H9 (cell line): ENCODE measurements around the gene LPAR3. TPM values are rescaled to one million over a fixed set of nuclear protein-coding genes. Genes with fewer than 3 reads are reported as not detected.

Experiments
- DNase-seq: peaks from one replicate; pipeline ENCODE4 v3.0.0-alpha.2; 2017
- H2AFZ ChIP-seq: one replicate; pipeline ENCODE4 v1.6.1; 2013; ENCODE audit warnings: mild to moderate bottlenecking, low read length, control low read depth, moderate library complexity
- H2AK5ac ChIP-seq: 2 replicates; pipeline ENCODE4 v1.6.1; 2013; ENCODE audit warnings: low read length, control low read depth, mixed read lengths; ENCODE audit not compliant: insufficient read length
- H2BK120ac ChIP-seq: one replicate; pipeline ENCODE4 v1.6.1; 2013; ENCODE audit warnings: low read depth, mild to moderate bottlenecking, low read length, control low read depth, inconsistent platforms; ENCODE audit not compliant: poor library complexity, severe bottlenecking
- H2BK12ac ChIP-seq: 2 replicates; pipeline ENCODE4 v1.6.1; 2013; ENCODE audit warnings: low read length, control low read depth, mixed read lengths, low read depth; ENCODE audit not compliant: insufficient read length
- H2BK15ac ChIP-seq: 2 replicates; pipeline ENCODE4 v1.6.1; 2013; ENCODE audit warnings: low read depth, low read length, control low read depth
- H2BK20ac ChIP-seq: one replicate; pipeline ENCODE4 v1.6.1; 2013; ENCODE audit warnings: low read depth, mild to moderate bottlenecking, low read length, control low read depth, inconsistent platforms; ENCODE audit not compliant: poor library complexity, severe bottlenecking
- H2BK5ac ChIP-seq: 2 replicates; pipeline ENCODE4 v1.6.1; 2013; ENCODE audit warnings: low read length, control low read depth, mixed read lengths; ENCODE audit not compliant: insufficient read length
- H3K14ac ChIP-seq: 2 replicates; pipeline ENCODE4 v1.6.1; 2013; ENCODE audit warnings: low read length, control low read depth; ENCODE audit not compliant: insufficient read depth
- H3K18ac ChIP-seq: 2 replicates; pipeline ENCODE4 v1.6.1; 2013; ENCODE audit warnings: low read depth, mild to moderate bottlenecking, mixed read lengths, low read length, control low read depth; ENCODE audit not compliant: insufficient read length
- H3K23ac ChIP-seq: 2 replicates; pipeline ENCODE4 v1.6.1; 2013; ENCODE audit warnings: low read length, control low read depth, mixed read lengths, low read depth; ENCODE audit not compliant: insufficient read length
- H3K23me2 ChIP-seq: 2 replicates; pipeline ENCODE4 v1.6.1; 2013; ENCODE audit warnings: low read depth, mild to moderate bottlenecking, mixed read lengths, low read length, control low read depth; ENCODE audit not compliant: insufficient read length, poor library complexity, severe bottlenecking
- H3K27ac ChIP-seq: 2 replicates; pipeline ENCODE4 v1.5.1; 2013; ENCODE audit warnings: low read length, control low read depth, mixed read lengths, low read depth; ENCODE audit not compliant: insufficient read length
- H3K27me3 ChIP-seq: 2 replicates; pipeline ENCODE4 v1.6.1; 2013; ENCODE audit warnings: low read length, control low read depth, inconsistent platforms; ENCODE audit not compliant: insufficient read depth
- H3K4ac ChIP-seq: 2 replicates; pipeline ENCODE4 v1.6.1; 2013; ENCODE audit warnings: low read depth, mild to moderate bottlenecking, control low read depth, inconsistent platforms, low read length, moderate library complexity
- H3K4me1 ChIP-seq: 2 replicates; pipeline ENCODE4 v1.6.1; 2013; ENCODE audit warnings: low read length, control low read depth, inconsistent platforms; ENCODE audit not compliant: insufficient read depth
- H3K4me2 ChIP-seq: 2 replicates; pipeline ENCODE4 v1.6.1; 2013; ENCODE audit warnings: low read length, control low read depth, mixed read lengths; ENCODE audit not compliant: insufficient read length, insufficient read depth
- H3K56ac ChIP-seq: 2 replicates; pipeline ENCODE4 v1.6.1; 2013; ENCODE audit warnings: low read depth, mild to moderate bottlenecking, mixed read lengths, low read length, control low read depth; ENCODE audit not compliant: insufficient read length
- H3K79me1 ChIP-seq: 2 replicates; pipeline ENCODE4 v1.6.1; 2013; ENCODE audit warnings: low read depth, mild to moderate bottlenecking, moderate library complexity, low read length, control low read depth, inconsistent platforms; ENCODE audit not compliant: insufficient read depth, poor library complexity, severe bottlenecking
- H3K79me2 ChIP-seq: 2 replicates; pipeline ENCODE4 v1.6.1; 2013; ENCODE audit warnings: low read length, control low read depth, inconsistent platforms; ENCODE audit not compliant: insufficient read depth
- H3K9ac ChIP-seq: 2 replicates; pipeline ENCODE4 v1.6.1; 2013; ENCODE audit warnings: low read length, control low read depth, mixed read lengths; ENCODE audit not compliant: insufficient read length; ENCODE audit errors: extremely low read depth
- H3K9me3 ChIP-seq: one replicate; pipeline ENCODE4 v1.6.1; 2013; ENCODE audit warnings: low read depth, low read length, inconsistent platforms; ENCODE audit not compliant: control insufficient read depth
- H3T11ph ChIP-seq: one replicate; pipeline ENCODE4 v1.6.1; 2013; ENCODE audit warnings: mild to moderate bottlenecking, low read length, control low read depth, inconsistent platforms
- H4K20me1 ChIP-seq: one replicate; pipeline ENCODE4 v1.6.1; 2013; ENCODE audit not compliant: control insufficient read depth, insufficient read length, insufficient read depth
- H4K5ac ChIP-seq: 2 replicates; pipeline ENCODE4 v1.6.1; 2013; ENCODE audit warnings: low read depth, mild to moderate bottlenecking, mixed read lengths, low read length, control low read depth; ENCODE audit not compliant: insufficient read length
- H4K8ac ChIP-seq: replicated peaks from 2 replicates; pipeline ENCODE4 v1.6.1; 2013; ENCODE audit warnings: low read length, control low read depth, mixed read lengths, low read depth; ENCODE audit not compliant: insufficient read length
- H4K91ac ChIP-seq: 2 replicates; pipeline ENCODE4 v1.6.1; 2013; ENCODE audit warnings: low read depth, mild to moderate bottlenecking, moderate library complexity, mixed read lengths, low read length, control low read depth; ENCODE audit not compliant: insufficient read length
- H3K27ac Mint-ChIP-seq, 3 experiments: 2 replicates in 2 of 3; 3 replicates in 1 of 3; pipeline ENCODE4 v1.8.0; 2020 to 2021; ENCODE audit warnings: mixed read lengths in 3 of 3, mild to moderate bottlenecking in 1 of 3, moderate library complexity in 1 of 3
- H3K27me3 Mint-ChIP-seq: 2 replicates; pipeline ENCODE4 v1.8.0; 2021; ENCODE audit warnings: low read depth, mild to moderate bottlenecking, moderate library complexity, mixed read lengths
- H3K36me3 Mint-ChIP-seq, 3 experiments: 2 replicates in 2 of 3; 3 replicates in 1 of 3; pipeline ENCODE4 v1.8.0; 2020 to 2021; ENCODE audit warnings: low read depth in 3 of 3, mixed read lengths in 3 of 3; ENCODE audit not compliant: insufficient read depth in 1 of 3
- H3K4me1 Mint-ChIP-seq, 2 experiments: 2 replicates each; pipeline ENCODE4 v1.8.0; 2020; ENCODE audit warnings: mixed read lengths in 2 of 2
- H3K4me3 Mint-ChIP-seq, 2 experiments: 2 replicates in 1 of 2; 3 replicates in 1 of 2; pipeline ENCODE4 v1.8.0; 2020 to 2021; ENCODE audit warnings: mild to moderate bottlenecking in 2 of 2, mixed read lengths in 2 of 2, moderate library complexity in 1 of 2
- H3K9me3 Mint-ChIP-seq, 2 experiments: 2 replicates in 1 of 2; 3 replicates in 1 of 2; pipeline ENCODE4 v1.8.0; 2020; ENCODE audit warnings: mild to moderate bottlenecking in 2 of 2, mixed read lengths in 2 of 2, moderate library complexity in 1 of 2
- WGBS: extraction: QIAGEN DNeasy Blood & Tissue Kit; methylation state at CpG from one replicate; pipeline ENCODE4 v1.1.7; 2013; ENCODE audit warnings: missing lambda C conversion rate, low lambda C conversion rate, mixed read lengths; ENCODE audit not compliant: insufficient read length; ENCODE audit errors: extremely low coverage; 5-methylcytosine and 5-hydroxymethylcytosine counted together
- total RNA-seq: library from RNA; stranded (reverse); gene quantifications from 2 replicates; pipeline ENCODE4 v1.2.1, GENCODE V29; 2021
- TF ChIP-seq, protein P1 (sequence below): fragments of 200-600 bp; sonication (generic); conservative IDR thresholded peaks from 3 replicates; pipeline ENCODE4 v1.8.0; 2021; ENCODE audit warnings: antibody characterized with exemption, mild to moderate bottlenecking

Gene LPAR3
- total RNA-seq, 1 experiment from 2014 or later = 3.0 TPM

DNA sequence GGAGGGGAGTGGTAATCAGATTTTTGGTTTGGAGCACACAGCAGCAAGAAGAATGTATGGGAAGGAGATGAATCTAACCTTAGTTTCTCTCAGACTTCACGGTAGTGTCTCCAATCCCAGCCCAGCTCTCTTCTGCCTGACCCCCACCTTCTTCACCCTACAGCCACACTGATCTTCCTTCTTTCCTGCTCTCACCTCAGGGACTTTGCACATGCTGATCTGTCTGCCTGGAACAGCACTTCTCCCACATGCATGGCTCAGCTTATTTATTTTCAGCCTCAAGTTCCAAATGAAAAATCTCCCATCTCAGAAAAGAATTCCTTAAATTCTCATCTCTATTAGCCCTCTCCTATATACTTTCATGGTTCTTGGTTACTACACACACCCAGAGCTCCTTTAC lies 48.8 kb upstream of the LPAR3 start:
- Histone ChIP-seq H3K4me1 (no peaks in the 10 kb centered on the region; the same call in 1 of the 2 replicates), H3K18ac (no peak overlapping the region), H3K9me3 (no peaks in the 10 kb centered on the region), H2BK120ac (no peak overlapping the region), H3K23ac (no peak overlapping the region), H2BK20ac (no peak overlapping the region), H3K27me3 (no peaks in the 10 kb centered on the region), H3K4ac (no peak overlapping the region), H3K79me2 (no peaks in the 10 kb centered on the region), H2AK5ac (no peak overlapping the region), H2BK12ac (no peak overlapping the region), H4K8ac (no peak overlapping the region), H3K4me2 (no peak overlapping the region), H3K23me2 (no peaks in the 10 kb centered on the region), H3K27ac (no peak overlapping the region), H4K5ac (no peak overlapping the region), H4K91ac (no peak overlapping the region), H2AFZ (no peak overlapping the region), H4K20me1 (no peaks in the 10 kb centered on the region), H2BK15ac (no peak overlapping the region), H3K56ac (no peak overlapping the region), H3K79me1 (no peaks in the 10 kb centered on the region), H3K14ac (no peak overlapping the region), H2BK5ac (no peak overlapping the region), H3T11ph (no peak overlapping the region), H3K9ac (no peak overlapping the region)
- Mint-ChIP-seq H3K4me3 (no peak overlapping the region), H3K4me1 (peaks cover 13 to 18% of the 10 kb centered on the region in 2 experiments), H3K36me3 (no peaks in the 10 kb centered on the region), H3K27ac (no peak overlapping the region), H3K27me3 (no peaks in the 10 kb centered on the region; the same call in 1 of the 2 replicates), H3K9me3 (no peaks in the 10 kb centered on the region)
- no peak for DNase-seq
- WGBS = no CpG with 5 or more reads among the region's 1 CpG
- TF ChIP-seq, protein P1, sequence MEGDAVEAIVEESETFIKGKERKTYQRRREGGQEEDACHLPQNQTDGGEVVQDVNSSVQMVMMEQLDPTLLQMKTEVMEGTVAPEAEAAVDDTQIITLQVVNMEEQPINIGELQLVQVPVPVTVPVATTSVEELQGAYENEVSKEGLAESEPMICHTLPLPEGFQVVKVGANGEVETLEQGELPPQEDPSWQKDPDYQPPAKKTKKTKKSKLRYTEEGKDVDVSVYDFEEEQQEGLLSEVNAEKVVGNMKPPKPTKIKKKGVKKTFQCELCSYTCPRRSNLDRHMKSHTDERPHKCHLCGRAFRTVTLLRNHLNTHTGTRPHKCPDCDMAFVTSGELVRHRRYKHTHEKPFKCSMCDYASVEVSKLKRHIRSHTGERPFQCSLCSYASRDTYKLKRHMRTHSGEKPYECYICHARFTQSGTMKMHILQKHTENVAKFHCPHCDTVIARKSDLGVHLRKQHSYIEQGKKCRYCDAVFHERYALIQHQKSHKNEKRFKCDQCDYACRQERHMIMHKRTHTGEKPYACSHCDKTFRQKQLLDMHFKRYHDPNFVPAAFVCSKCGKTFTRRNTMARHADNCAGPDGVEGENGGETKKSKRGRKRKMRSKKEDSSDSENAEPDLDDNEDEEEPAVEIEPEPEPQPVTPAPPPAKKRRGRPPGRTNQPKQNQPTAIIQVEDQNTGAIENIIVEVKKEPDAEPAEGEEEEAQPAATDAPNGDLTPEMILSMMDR = no peak
